ENCODE data around the gene COL27A1. TPM values are rescaled to one million over a fixed set of nuclear protein-coding genes. Genes with fewer than 3 reads are reported as not detected.

COL27A1 gene
- total and polyA plus RNA-seq, 2 experiments from 2014 or later, result 10.5 to 18.0 TPM

GRCh38 chr9:114166614-114167572 is 11.6 kb downstream of the COL27A1 start:
- Mint-ChIP-seq H3K27ac (no peak overlapping the region), H3K9me3 (no peaks in the 10 kb centered on the region), H3K36me3 (ENCODE audit: low read depth) (peaks cover 8% of the 10 kb centered on the region), H3K4me1 (peaks cover 9% of the 10 kb centered on the region), H3K27me3 (ENCODE audit: insufficient read depth, low read depth, poor library complexity) (peaks cover 3% of the 10 kb centered on the region), H3K4me3 (no peak overlapping the region)
- Histone ChIP-seq H3K4me3 (no peak overlapping the region), H3K36me3 (ENCODE audit: insufficient read depth) (no peaks in the 10 kb centered on the region), H3K27me3 (ENCODE audit: insufficient read depth) (no peaks in the 10 kb centered on the region), H3K9me2 (ENCODE audit: insufficient read depth) (no peaks in the 10 kb centered on the region), H3F3A (replicated peaks; ENCODE audit: low read depth) (no peaks in the 10 kb centered on the region), H2AFZ (no peak overlapping the region), H3K4me2 (no peak overlapping the region), H3K4me1 (ENCODE audit: insufficient read depth) (peaks cover 17% of the 10 kb centered on the region), H4K20me1 (replicated peaks; ENCODE audit: insufficient read depth) (peaks cover 4% of the 10 kb centered on the region; the same call in 1 of the 2 replicates), H3K79me2 (replicated peaks; ENCODE audit: insufficient read depth) (no peaks in the 10 kb centered on the region), H3K27ac (ENCODE audit: low read depth) (no peak overlapping the region)
- DNase-seq (ENCODE audit: low spot score), result no peak
- TF ChIP-seq JUNB (IDR thresholded peaks at IDR 0.05; ENCODE audit: unreplicated experiment) (no peak), STAT1 (IDR thresholded peaks at IDR 0.05; ENCODE audit: unreplicated experiment) (no peak), EZH2phosphoT487 (IDR thresholded peaks at IDR 0.05; ENCODE audit: unreplicated experiment) (no peak), ZNF462 (CRISPR knock-in tag; IDR thresholded peaks at IDR 0.05) (no peak), REST (IDR thresholded peaks at IDR 0.05; ENCODE audit: unreplicated experiment) (no peak), NANOG (IDR thresholded peaks at IDR 0.05; ENCODE audit: borderline replicate concordance) (no peak), CREB1 (CRISPR knock-in tag; IDR thresholded peaks at IDR 0.05; ENCODE audit: low read depth) (no peak), EZH2 (IDR thresholded peaks at IDR 0.05; ENCODE audit: low read depth, unreplicated experiment) (no peak), POLR2AphosphoS5 (IDR thresholded peaks at IDR 0.05; ENCODE audit: low read depth) (no peak), ZNF331 (CRISPR knock-in tag; IDR thresholded peaks at IDR 0.05; ENCODE audit: low read depth) (no peak), ETS1 (IDR thresholded peaks at IDR 0.05) (no peak), ZNF114 (CRISPR knock-in tag; IDR thresholded peaks at IDR 0.05) (no peak), CTCF (conservative IDR thresholded peaks at IDR 0.05; ENCODE audit: low read depth in 2 of 2) (no peak)
- no peak for ATAC-seq

Data from GM23338 (cell line).